Mesothelial cell of epicardium (in vitro differentiated cells): ENCODE measurements around the gene ETNK2. TPM values are rescaled to one million over a fixed set of nuclear protein-coding genes. Genes with fewer than 3 reads are reported as not detected.

Source experiments
- DNase-seq, 2 experiments: peaks; one replicate each; pipeline ENCODE4 v3.0.0; 2021; ENCODE audit warnings: low spot score in 2 of 2; ENCODE audit not compliant: unreplicated experiment in 2 of 2
- H3K27ac Mint-ChIP-seq: 2 replicates; pipeline ENCODE4 v1.8.0; 2021; ENCODE audit warnings: mixed read lengths
- H3K27me3 Mint-ChIP-seq: 2 replicates; pipeline ENCODE4 v1.8.0; 2021; ENCODE audit warnings: low read depth, mixed read lengths
- H3K36me3 Mint-ChIP-seq: 2 replicates; pipeline ENCODE4 v1.8.0; 2021; ENCODE audit warnings: mixed read lengths
- H3K4me1 Mint-ChIP-seq: 2 replicates; pipeline ENCODE4 v1.8.0; 2021; ENCODE audit warnings: mixed read lengths
- H3K4me3 Mint-ChIP-seq: 2 replicates; pipeline ENCODE4 v1.8.0; 2021; ENCODE audit warnings: mild to moderate bottlenecking, moderate library complexity, mixed read lengths
- H3K9me3 Mint-ChIP-seq: 2 replicates; pipeline ENCODE4 v1.8.0; 2021; ENCODE audit warnings: mixed read lengths
- total RNA-seq: library from RNA; stranded (reverse); gene quantifications from 3 replicates; pipeline ENCODE4 v1.2.1, GENCODE V29; 2021
- TF ChIP-seq, protein P1 (sequence below): fragments of 200-600 bp; sonication (generic); IDR thresholded peaks from one replicate; pipeline ENCODE4 v1.5.0; 2021; ENCODE audit warnings: antibody characterized with exemption; ENCODE audit not compliant: unreplicated experiment

Gene ETNK2
- total RNA-seq, 1 donor from 2014 or later: 19.2 TPM

DNA sequence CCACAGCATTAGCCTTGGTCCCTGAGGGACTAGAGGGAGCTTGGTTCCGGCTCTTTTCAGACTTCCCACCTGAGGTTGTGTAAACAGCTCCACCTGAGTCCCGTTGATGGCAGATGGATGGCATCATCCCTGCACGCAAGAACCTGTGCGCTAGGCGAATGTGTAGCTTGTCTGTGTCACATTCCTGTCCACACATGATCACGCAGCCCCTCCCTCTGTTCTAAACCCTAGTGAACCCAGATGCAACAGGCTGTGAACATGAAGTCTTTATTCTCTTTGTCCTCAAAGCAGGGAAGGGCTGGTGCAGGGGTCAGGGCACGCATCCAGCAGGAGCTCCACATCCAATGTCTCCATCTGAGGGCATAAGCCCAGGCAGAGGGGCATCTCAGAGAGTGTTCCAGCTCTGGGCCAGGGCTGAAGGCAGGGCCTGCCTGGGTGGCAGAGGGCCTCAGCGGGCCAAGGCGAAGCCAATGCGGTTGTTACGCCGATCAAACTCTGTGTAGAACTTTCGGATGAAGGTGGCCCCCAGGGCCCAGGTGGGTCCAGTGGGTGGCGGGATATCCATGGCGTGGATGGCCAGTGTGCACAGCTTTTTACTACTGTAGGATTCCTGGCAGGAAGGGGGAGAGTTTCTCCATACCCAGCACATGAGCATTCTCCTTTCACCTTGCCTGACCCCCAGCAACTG is 2.9 kb upstream of the ETNK2 start:
- Mint-ChIP-seq H3K27ac (no peak overlapping the region), H3K27me3 (peaks cover 9% of the 10 kb centered on the region), H3K4me1 (peaks cover 4% of the 10 kb centered on the region), H3K4me3 (no peak overlapping the region), H3K36me3 (no peaks in the 10 kb centered on the region), H3K9me3 (no peaks in the 10 kb centered on the region)
- TF ChIP-seq, protein P1, sequence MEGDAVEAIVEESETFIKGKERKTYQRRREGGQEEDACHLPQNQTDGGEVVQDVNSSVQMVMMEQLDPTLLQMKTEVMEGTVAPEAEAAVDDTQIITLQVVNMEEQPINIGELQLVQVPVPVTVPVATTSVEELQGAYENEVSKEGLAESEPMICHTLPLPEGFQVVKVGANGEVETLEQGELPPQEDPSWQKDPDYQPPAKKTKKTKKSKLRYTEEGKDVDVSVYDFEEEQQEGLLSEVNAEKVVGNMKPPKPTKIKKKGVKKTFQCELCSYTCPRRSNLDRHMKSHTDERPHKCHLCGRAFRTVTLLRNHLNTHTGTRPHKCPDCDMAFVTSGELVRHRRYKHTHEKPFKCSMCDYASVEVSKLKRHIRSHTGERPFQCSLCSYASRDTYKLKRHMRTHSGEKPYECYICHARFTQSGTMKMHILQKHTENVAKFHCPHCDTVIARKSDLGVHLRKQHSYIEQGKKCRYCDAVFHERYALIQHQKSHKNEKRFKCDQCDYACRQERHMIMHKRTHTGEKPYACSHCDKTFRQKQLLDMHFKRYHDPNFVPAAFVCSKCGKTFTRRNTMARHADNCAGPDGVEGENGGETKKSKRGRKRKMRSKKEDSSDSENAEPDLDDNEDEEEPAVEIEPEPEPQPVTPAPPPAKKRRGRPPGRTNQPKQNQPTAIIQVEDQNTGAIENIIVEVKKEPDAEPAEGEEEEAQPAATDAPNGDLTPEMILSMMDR: no peak
- DNase-seq: no peak

DNA sequence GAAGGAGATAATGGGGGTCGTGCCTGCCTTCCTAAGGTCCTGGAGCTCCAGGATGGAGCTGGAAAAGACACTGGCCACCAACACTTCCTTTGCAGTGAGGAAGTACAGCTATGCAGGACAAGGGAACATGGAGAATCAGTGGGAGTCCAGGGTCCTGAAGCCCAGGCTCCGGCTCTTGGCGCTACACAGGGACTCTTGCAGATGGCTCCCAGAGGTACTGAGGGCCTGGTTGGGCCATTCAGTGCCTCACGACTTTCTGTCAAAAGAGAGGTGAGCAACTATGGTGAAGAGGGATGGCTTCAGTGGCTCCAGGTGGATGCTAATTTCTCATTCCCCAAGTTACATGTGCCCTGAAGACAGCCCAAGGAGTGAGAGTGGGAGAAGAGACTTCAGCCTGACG is 1.8 kb upstream of the ETNK2 start:
- no peaks in the 10 kb centered on the region for H3K9me3 Mint-ChIP-seq
- H3K27me3 Mint-ChIP-seq: peaks cover 9% of the 10 kb centered on the region
- H3K27ac Mint-ChIP-seq: no peak overlapping the region
- TF ChIP-seq, protein P1: no peak
- H3K4me1 Mint-ChIP-seq: peaks cover 4% of the 10 kb centered on the region
- DNase-seq: no peak
- H3K4me3 Mint-ChIP-seq: no peak overlapping the region
- no peaks in the 10 kb centered on the region for H3K36me3 Mint-ChIP-seq

DNA sequence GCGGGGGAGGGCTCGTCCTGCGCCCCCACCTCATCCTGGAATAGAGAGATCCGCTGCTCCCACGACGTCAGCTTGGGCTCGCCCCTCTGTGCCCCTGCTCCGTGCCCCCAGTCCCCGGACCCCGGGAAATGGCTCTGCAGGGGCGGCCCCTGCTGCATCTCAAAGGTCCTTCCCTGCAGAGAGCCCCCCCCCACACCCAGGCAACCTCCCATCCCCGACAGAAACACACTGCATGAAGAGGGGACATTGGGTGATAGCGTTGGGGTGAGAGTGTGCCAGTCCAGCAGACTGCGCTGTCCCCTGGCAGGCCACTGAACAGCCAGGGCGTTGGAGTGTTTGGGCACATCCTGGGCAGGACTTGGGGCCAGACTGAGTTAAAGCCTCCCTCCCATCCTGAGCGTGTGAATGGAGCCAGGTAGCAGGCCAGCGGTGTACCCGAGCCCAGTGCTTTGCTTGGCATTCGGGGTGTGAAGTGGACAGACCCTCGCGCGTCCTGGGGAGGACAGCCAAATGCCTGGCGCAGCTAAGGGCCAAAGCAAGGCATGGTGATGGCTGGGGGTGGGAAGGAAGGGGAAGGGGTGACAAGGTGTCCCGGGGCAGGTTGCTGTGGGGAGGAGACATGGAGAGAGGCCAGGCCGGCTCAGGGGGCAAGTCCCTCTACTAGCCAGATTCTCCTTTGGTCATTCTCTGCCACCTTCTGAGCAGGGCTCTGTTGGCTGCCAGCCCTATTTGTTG is 633 bp upstream of the ETNK2 start:
- peaks cover 4% of the 10 kb centered on the region for H3K4me1 Mint-ChIP-seq
- TF ChIP-seq, protein P1: no peak
- H3K27ac Mint-ChIP-seq: no peak overlapping the region
- peak overlapping the region; percentile 69 for H3K4me3 Mint-ChIP-seq
- H3K9me3 Mint-ChIP-seq: no peaks in the 10 kb centered on the region
- DNase-seq: no peak
- peaks cover 9% of the 10 kb centered on the region for H3K27me3 Mint-ChIP-seq
- H3K36me3 Mint-ChIP-seq: no peaks in the 10 kb centered on the region

DNA sequence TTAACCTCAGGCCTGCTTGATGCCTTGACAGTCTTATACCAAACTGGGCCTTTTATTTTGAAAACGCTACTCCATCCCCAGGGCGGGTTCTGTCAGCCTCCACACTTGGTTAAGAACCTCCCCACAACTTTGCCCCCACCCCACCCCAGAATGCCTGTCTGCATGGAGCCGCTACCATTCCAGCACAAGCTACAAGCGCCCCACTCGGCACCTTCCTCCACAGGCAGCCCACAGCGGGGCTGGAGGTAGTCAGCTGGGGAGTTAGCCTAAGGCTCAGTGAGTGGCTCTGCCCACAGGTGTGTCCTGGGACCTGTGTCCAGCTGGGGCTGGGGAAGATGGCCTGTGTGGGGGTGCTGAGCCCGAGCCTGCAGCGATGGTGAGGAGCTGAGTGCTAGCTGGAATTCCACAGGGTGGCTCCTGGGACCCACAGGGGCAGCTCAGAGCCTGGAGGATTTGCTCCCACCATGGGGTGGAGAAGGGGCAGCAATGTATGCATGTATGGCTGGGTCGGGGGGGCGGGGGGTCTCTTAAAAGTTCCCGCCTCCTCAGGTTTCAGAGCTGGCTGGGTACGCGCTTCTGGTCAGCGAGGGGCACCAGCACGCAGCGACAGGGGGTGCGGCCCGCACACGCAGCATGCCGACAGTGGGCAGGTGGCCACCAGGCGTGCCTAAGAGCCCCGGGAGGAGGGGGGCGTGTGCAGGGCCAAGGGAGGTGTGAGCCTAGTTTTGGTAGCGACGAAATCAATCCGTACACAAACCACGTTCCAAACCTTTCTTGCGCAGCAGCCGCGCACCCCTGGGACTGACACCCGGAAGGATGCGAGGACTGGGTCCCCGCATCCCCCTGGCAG is 917 bp downstream of the ETNK2 start:
- Mint-ChIP-seq H3K9me3 (no peaks in the 10 kb centered on the region), H3K4me1 (peaks cover 4% of the 10 kb centered on the region), H3K27ac (no peak overlapping the region), H3K27me3 (no peaks in the 10 kb centered on the region), H3K4me3 (peak overlapping the region; percentile 67), H3K36me3 (no peaks in the 10 kb centered on the region)
- no peak for DNase-seq
- TF ChIP-seq, protein P1: no peak

DNA sequence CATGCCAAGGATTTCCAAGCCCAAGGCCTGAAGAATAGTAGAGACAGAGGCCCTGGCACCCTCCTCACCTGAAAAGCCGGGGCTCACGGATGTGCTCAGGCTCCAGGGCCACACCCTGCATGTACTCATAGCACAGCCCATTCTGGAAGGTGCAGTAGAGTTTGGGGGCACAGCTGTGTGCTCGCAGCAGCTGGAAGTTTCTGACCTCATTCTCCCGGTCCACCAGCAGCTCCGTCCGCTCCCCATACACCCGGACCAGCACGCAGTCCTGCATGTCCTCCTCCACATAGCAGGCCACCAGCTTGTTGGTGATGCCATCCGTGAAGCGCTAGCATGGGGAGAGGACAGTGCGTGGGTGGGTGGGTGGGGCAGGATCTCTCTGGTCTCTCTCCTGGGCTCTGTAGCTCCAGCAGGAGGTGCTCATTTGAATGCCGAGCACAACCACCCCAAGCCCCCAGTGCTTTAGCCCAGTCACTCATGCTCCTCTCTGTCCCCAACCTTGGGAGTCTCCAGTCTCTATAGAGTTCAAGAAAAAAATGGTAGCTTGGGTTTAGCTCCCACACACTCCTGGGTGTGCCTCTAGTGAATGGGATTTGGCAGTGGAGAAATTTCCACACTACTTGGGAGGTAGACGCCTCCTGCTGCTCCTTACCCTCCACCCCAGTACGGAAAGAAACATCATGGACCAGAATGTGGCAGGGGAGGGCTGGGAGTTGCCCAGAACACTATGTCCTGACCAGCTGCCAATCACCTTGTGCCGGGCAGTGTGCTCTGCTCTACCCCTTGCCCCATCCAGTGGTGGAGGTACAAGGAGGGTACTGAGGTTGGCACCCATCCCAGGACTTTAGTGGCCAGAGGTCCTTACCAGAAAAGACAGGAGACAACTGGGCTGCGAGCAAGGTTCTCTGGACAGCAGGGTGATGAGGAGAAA is 1.9 kb downstream of the ETNK2 start:
- peaks cover 4% of the 10 kb centered on the region for H3K4me1 Mint-ChIP-seq
- no peak for DNase-seq
- H3K9me3 Mint-ChIP-seq: no peaks in the 10 kb centered on the region
- no peak overlapping the region for H3K27ac Mint-ChIP-seq
- TF ChIP-seq, protein P1: no peak
- H3K36me3 Mint-ChIP-seq: peaks cover 5% of the 10 kb centered on the region
- no peaks in the 10 kb centered on the region for H3K27me3 Mint-ChIP-seq
- H3K4me3 Mint-ChIP-seq: peak overlapping the region; percentile 67
